OCI-LY7 (cell line): ENCODE results near the gene TMEM200B. TPM values are rescaled to one million over a fixed set of nuclear protein-coding genes. Genes with fewer than 3 reads are reported as not detected.
A peak's percentile ranks its signal among the peaks of the same experiment; 100 is the strongest.

Experiments used
- BruUV-seq: library from RNA; stranded (reverse); fragments of 400-500 nt; replicated peaks from 2 replicates; lab custom pipeline; 2021; lab: Mats Ljungman, UMichigan
- CTCF ChIA-PET: fragments of 300-600 bp; sonication (Branson Sonifier 250); formaldehyde crosslinking; loops from one replicate; lab custom pipeline; 2022; ENCODE audit warnings: antibody characterized with exemption; ENCODE audit not compliant: unreplicated experiment; lab: Charles Lee
- POLR2A ChIA-PET: fragments of 300-600 bp; sonication (Branson Sonifier 250); formaldehyde crosslinking; loops from one replicate; lab custom pipeline; 2022; ENCODE audit warnings: antibody characterized with exemption; lab: Charles Lee
- DNase-seq: peaks from one replicate; pipeline ENCODE4 v3.0.0-alpha.2; 2015; ENCODE audit warnings: low spot score
- H2AFZ ChIP-seq: fragments of 200-600 bp; sonication (generic), shearing (Covaris generic); 2 replicates; pipeline ENCODE4 v1.6.1; 2014; ENCODE audit warnings: mild to moderate bottlenecking, antibody characterized with exemption, low read length, moderate library complexity
- H3K27ac ChIP-seq: fragments of 200-600 bp; sonication (generic); 2 replicates; pipeline ENCODE4 v1.5.1; 2014; ENCODE audit warnings: mixed run types, low read depth, mild to moderate bottlenecking, moderate library complexity, low read length, inconsistent platforms; ENCODE audit not compliant: poor library complexity, severe bottlenecking
- H3K36me3 ChIP-seq: fragments of 200-600 bp; sonication (generic); 2 replicates; pipeline ENCODE4 v1.6.1; 2014; ENCODE audit warnings: mild to moderate bottlenecking, antibody characterized with exemption, low read length, moderate library complexity, mixed read lengths; ENCODE audit not compliant: insufficient read depth
- H3K4me1 ChIP-seq: fragments of 200-600 bp; sonication (generic); 2 replicates; pipeline ENCODE4 v1.5.1; 2014; ENCODE audit warnings: mild to moderate bottlenecking, low read length; ENCODE audit not compliant: insufficient read depth, poor library complexity, severe bottlenecking
- H3K4me2 ChIP-seq: fragments of 200-600 bp; sonication (generic); 2 replicates; pipeline ENCODE4 v1.6.1; 2014; ENCODE audit warnings: mild to moderate bottlenecking, low read length
- H3K4me3 ChIP-seq: fragments of 200-600 bp; sonication (generic); 2 replicates; pipeline ENCODE4 v1.5.1; 2014; ENCODE audit warnings: mild to moderate bottlenecking, low read depth, low read length; ENCODE audit not compliant: poor library complexity, severe bottlenecking
- H3K79me2 ChIP-seq: fragments of 200-600 bp; sonication (generic); 2 replicates; pipeline ENCODE4 v1.6.1; 2016; ENCODE audit warnings: low read depth, mild to moderate bottlenecking, low read length, moderate library complexity, mixed read lengths; ENCODE audit not compliant: insufficient read depth
- H3K9me2 ChIP-seq: fragments of 200-600 bp; sonication (generic); 2 replicates; pipeline ENCODE4 v1.6.1; 2016; ENCODE audit warnings: mild to moderate bottlenecking, low read length, mixed read lengths; ENCODE audit not compliant: insufficient read depth
- H3K9me3 ChIP-seq: fragments of 200-600 bp; sonication (generic); 2 replicates; pipeline ENCODE4 v1.6.1; 2014; ENCODE audit warnings: mild to moderate bottlenecking, mixed run types, low read length, mixed read lengths
- H4K20me1 ChIP-seq: fragments of 200-600 bp; sonication (generic); 2 replicates; pipeline ENCODE4 v1.6.1; 2014; ENCODE audit warnings: mild to moderate bottlenecking, antibody characterized with exemption, low read length, moderate library complexity, mixed read lengths; ENCODE audit not compliant: insufficient read depth
- CTCF ChIP-seq: fragments of 200-600 bp; sonication (generic); conservative IDR thresholded peaks from 2 replicates; pipeline ENCODE4 v1.5.1; 2014; ENCODE audit warnings: mild to moderate bottlenecking, antibody characterized with exemption, low read length, moderate library complexity, mixed read lengths
- EZH2phosphoT487 ChIP-seq: fragments of 200-600 bp; sonication (generic); IDR thresholded peaks from 2 replicates; pipeline ENCODE4 v1.6.1; 2018; ENCODE audit warnings: low read depth, borderline replicate concordance, mild to moderate bottlenecking, mixed run types, antibody characterized with exemption, low read length, moderate library complexity, mixed read lengths
- intact Hi-C: fragments of 100-400 bp; cut with micrococcal nuclease; formaldehyde crosslinking; loops from one replicate; pipeline ENCODE4 v1.10.0; 2022; ENCODE audit not compliant: unreplicated experiment
- total RNA-seq, 2 experiments: library from RNA; depleted of rRNA in 1 of 2; stranded (reverse); fragments of >200 nt in 1 of 2; shearing (Covaris generic) in 1 of 2; gene quantifications; 2 replicates each; pipeline ENCODE4 v1.2.3, GENCODE V29; 2014 to 2022

The TMEM200B gene
- total RNA-seq, 2 experiments from 2014 or later = not detected

DNA sequence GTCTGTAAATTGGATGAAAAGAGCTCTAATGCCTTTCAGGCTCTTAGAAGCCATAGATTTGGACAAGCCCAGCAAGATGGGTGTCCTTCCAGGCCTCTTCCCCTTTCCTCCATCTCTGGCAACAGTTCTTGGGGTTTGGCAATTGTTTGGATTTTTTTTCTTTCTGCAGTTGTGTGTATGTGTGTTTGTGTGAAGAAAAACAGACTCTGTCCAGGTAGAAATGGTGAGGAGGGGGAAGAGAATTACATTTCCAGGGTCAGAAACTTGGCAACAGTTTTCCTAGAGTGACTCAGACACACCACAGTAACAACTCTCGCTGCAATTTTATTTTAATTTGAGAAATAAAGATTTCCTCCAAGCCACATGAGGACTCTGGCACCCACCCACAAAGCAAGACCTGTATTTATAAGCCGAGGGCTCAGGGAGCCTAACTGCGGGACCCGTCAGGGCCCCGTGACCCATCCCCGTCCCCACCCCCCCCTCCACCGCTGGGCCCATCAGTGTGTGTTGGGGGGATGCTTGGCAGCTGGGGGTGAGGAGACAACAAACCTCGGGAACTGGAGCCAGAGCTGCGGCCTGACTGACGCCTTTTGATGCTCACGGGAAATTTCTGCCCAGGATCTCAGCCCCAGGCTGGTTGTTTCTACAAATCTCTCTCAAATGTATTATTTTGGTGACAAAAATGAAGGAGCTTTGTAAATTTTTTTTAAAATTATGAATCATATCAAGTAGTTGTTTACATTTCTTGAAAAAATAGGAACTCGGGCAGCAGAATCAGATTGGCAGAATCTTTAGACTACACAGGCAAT is 4.4 kb downstream of the TMEM200B start:
- no peak overlapping the region for H3K4me2 ChIP-seq
- H3K9me2 ChIP-seq = no peaks in the 10 kb centered on the region
- DNase-seq = no peak
- CTCF ChIA-PET = no interaction called here
- no peaks in the 10 kb centered on the region for H3K4me1 ChIP-seq
- no peak for TF ChIP-seq EZH2phosphoT487
- no peak for TF ChIP-seq CTCF
- no peak overlapping the region for H2AFZ ChIP-seq
- POLR2A ChIA-PET = interaction anchor here (0.6 to 0.8 kb wide), 2 partner anchors 11 to 1019 kb away, joined by 5 read pairs; no protein-coding TSS in a partner anchor
- intact Hi-C loops = no loop called here
- H3K9me3 ChIP-seq = no peaks in the 10 kb centered on the region
- no peaks in the 10 kb centered on the region for H3K79me2 ChIP-seq
- no peaks in the 10 kb centered on the region for H4K20me1 ChIP-seq
- H3K36me3 ChIP-seq = peaks cover 23% of the 10 kb centered on the region; the same call in 1 of the 2 replicates
- H3K4me3 ChIP-seq = no peak overlapping the region
- no TSS peak for BruUV-seq
- H3K27ac ChIP-seq = no peak overlapping the region

GRCh38 chr1:29117381-29117780 is 6.3 kb downstream of the TMEM200B start:
- BruUV-seq = no TSS peak
- POLR2A ChIA-PET = interaction anchor here (1.3 to 1.4 kb wide), 2 partner anchors 77 to 131 kb away, joined by 3 to 4 read pairs; no protein-coding TSS in a partner anchor
- CTCF ChIA-PET = no interaction called here

More at GRCh38 chr1:29117381-29117780, 6.3 kb downstream of the TMEM200B start:
- Histone ChIP-seq H3K36me3 (peaks cover 40% of the 10 kb centered on the region), H3K79me2 (no peaks in the 10 kb centered on the region), H3K9me3 (no peaks in the 10 kb centered on the region), H3K4me3 (no peak overlapping the region), H2AFZ (no peak overlapping the region), H4K20me1 (no peaks in the 10 kb centered on the region), H3K4me1 (no peaks in the 10 kb centered on the region), H3K4me2 (no peak overlapping the region), H3K9me2 (no peaks in the 10 kb centered on the region), H3K27ac (no peak overlapping the region)
- TF ChIP-seq CTCF = peak; percentile 45
- TF ChIP-seq EZH2phosphoT487 = no peak
- intact Hi-C loops = no loop called here
- no peak for DNase-seq
